Measurements from ENCODE around the gene SHQ1.
A peak's percentile ranks its signal among the peaks of the same experiment; 100 is the strongest.

SHQ1 gene

DNA sequence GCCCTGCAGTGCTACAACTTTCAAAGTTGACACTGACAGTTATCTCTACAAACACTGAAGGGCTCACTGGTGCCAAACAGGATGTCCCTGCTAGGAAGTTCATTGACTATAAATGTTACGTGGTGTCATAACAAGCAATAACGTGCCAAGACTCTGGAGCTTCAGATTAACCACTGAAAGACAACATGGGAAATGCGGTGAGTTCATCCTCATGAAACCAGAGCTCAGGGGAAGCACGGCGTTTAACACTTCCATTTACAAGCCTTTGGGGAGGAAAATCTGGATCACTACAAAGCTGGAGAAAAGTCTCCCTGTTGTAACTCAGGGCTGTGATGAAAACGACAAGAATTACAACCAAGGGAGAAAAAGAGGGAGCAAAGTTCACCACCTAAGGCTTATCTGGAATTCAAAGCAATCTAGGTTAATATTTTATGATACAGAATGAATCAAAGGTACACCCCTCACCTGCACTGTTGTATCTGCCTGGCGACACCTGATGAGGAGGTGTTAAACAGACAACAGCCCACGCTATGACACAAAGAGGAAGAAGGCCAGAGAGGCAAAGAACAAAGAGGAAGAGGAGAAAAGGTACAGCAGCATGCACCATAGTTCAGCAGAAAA is 27.0 kb downstream of the SHQ1 start:
- no peaks in the 10 kb centered on the region for H3K27me3 Mint-ChIP-seq
- no peak overlapping the region for H3K4me3 Mint-ChIP-seq
- peaks cover 27% of the 10 kb centered on the region for H3K4me1 Mint-ChIP-seq (ENCODE audit: low read depth)
- DNase-seq: no peak
- H3K27ac Mint-ChIP-seq: no peak overlapping the region
- H3K36me3 Mint-ChIP-seq (ENCODE audit: low read depth): peaks cover 39% of the 10 kb centered on the region
- H3K9me3 Mint-ChIP-seq: no peaks in the 10 kb centered on the region

- Mint-ChIP-seq H3K9me3 (no peaks in the 10 kb centered on the region), H3K27ac (no peak overlapping the region), H3K4me3 (no peak overlapping the region), H3K27me3 (no peaks in the 10 kb centered on the region), H3K36me3 (ENCODE audit: low read depth) (peaks cover 41% of the 10 kb centered on the region), H3K4me1 (ENCODE audit: low read depth) (peaks cover 30% of the 10 kb centered on the region)
- no peak for DNase-seq
Measured at GRCh38 chr3:72820415-72820814, 27.8 kb downstream of the SHQ1 start.

GRCh38 chr3:72818905-72819304 is 29.3 kb downstream of the SHQ1 start:
- DNase-seq: no peak
- H3K9me3 Mint-ChIP-seq: no peaks in the 10 kb centered on the region
- peaks cover 50% of the 10 kb centered on the region for H3K36me3 Mint-ChIP-seq (ENCODE audit: low read depth)
- H3K4me3 Mint-ChIP-seq: no peak overlapping the region
- peak overlapping the region; percentile 48 for H3K27ac Mint-ChIP-seq
- H3K4me1 Mint-ChIP-seq (ENCODE audit: low read depth): peaks cover 30% of the 10 kb centered on the region
- H3K27me3 Mint-ChIP-seq: no peaks in the 10 kb centered on the region

DNA sequence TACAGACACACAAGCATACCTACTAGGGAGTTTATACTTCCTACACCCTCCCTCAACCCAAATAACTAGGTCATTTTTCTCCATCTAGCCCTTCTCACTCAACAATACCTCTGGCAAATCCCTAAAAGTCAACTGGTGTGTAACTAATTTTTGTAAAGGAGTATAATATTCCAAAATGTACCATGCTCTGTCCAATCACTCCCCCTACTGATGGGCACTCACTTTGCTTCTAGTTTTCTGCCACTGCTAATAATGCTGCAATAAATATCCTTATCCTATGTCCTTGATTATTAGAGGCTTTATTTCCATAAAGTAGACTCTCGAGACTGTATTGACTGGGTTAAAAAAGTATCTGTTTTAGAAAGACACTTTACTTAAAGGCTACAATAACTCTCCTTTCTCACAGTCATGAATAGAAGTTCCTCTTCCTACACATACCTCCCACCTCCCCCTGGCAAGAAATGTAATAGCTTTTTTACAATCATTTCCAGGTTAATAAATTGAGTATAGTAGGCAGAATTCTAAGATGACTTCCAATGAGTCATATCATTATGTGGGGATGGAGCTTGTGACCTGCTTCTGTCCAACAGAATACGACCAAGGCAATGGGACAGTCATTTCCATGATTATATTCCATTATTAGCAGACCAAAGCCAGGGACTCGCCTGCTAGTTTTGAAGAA is 30.0 kb downstream of the SHQ1 start:
- H3K36me3 Mint-ChIP-seq (ENCODE audit: low read depth): peaks cover 51% of the 10 kb centered on the region
- no peaks in the 10 kb centered on the region for H3K27me3 Mint-ChIP-seq
- peak overlapping the region; percentile 48 for H3K27ac Mint-ChIP-seq
- H3K4me3 Mint-ChIP-seq: no peak overlapping the region
- no peaks in the 10 kb centered on the region for H3K9me3 Mint-ChIP-seq
- H3K4me1 Mint-ChIP-seq (ENCODE audit: low read depth): peaks cover 30% of the 10 kb centered on the region
- DNase-seq: no peak

DNA sequence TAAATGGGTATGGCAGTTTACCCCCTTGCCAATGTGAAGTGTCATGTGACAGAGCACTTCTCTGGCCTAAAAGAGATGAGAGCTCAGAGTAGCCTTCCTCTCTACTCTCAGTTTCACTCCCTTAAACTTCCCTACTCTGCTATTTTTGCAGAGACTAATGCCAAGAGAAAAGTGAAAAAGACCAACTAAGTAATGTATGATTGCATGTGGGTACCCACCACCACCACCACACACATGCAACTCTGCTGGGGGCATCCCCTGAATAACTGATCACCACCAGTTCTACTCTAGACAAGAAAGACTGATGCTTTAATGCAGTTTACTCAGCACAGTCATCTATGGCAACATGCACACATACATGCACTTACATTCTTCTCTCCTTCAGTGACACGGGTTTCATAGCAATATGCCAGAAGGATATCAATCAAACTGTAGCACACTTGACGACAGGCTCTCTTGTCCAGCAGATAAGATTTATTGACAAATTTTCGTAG is 31.3 kb downstream of the SHQ1 start:
- no peaks in the 10 kb centered on the region for H3K9me3 Mint-ChIP-seq
- H3K36me3 Mint-ChIP-seq (ENCODE audit: low read depth): peaks cover 61% of the 10 kb centered on the region
- DNase-seq: no peak
- H3K27ac Mint-ChIP-seq: peak overlapping the region; percentile 71
- H3K27me3 Mint-ChIP-seq: no peaks in the 10 kb centered on the region
- no peak overlapping the region for H3K4me3 Mint-ChIP-seq
- H3K4me1 Mint-ChIP-seq (ENCODE audit: low read depth): peaks cover 30% of the 10 kb centered on the region

DNA sequence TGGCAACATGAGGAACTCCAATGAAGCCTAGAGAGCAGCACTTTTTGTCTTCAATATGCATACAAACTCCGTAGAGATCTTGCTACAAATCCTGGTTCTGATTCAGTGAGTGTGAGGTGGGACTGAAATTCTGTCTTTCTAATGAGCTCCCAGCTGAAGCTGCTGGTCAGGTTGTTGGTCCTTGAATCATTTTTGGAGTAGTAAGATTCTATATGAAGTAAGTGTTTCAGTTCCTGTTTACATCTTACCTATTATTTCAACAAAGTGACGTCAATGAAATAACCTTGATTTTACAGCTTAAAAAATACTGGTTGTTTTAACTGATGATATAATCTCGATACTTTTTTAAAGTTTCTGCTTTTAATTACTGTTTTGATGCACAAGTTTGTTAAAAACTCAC is 33.9 kb downstream of the SHQ1 start:
- peaks cover 77% of the 10 kb centered on the region for H3K36me3 Mint-ChIP-seq (ENCODE audit: low read depth)
- H3K9me3 Mint-ChIP-seq: no peaks in the 10 kb centered on the region
- DNase-seq: no peak
- H3K4me3 Mint-ChIP-seq: no peak overlapping the region
- no peaks in the 10 kb centered on the region for H3K27me3 Mint-ChIP-seq
- H3K27ac Mint-ChIP-seq: no peak overlapping the region
- H3K4me1 Mint-ChIP-seq (ENCODE audit: low read depth): peaks cover 27% of the 10 kb centered on the region

DNA sequence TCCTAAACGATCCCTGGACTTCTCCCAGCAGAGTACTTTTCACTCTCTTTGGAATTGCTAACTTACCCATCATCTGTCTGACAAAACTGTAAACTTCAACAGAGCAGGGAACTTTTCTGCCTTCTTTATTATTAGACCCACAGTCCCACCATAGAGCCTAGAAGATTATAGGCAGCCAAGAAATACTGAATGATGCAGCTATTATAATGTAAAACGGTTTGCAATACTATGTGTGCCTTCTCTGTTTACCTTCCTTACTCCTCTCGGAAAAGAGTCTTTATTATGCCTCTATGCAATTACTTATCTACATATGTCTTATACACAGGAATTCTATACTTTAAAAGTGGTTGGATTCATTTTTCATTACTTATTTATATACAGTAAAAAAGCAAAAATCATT is 36.0 kb downstream of the SHQ1 start:
- no peak for DNase-seq
- Mint-ChIP-seq H3K9me3 (no peaks in the 10 kb centered on the region), H3K27ac (no peak overlapping the region), H3K27me3 (no peaks in the 10 kb centered on the region), H3K4me3 (no peak overlapping the region), H3K4me1 (ENCODE audit: low read depth) (peaks cover 9% of the 10 kb centered on the region), H3K36me3 (ENCODE audit: low read depth) (peaks cover 88% of the 10 kb centered on the region)

DNA sequence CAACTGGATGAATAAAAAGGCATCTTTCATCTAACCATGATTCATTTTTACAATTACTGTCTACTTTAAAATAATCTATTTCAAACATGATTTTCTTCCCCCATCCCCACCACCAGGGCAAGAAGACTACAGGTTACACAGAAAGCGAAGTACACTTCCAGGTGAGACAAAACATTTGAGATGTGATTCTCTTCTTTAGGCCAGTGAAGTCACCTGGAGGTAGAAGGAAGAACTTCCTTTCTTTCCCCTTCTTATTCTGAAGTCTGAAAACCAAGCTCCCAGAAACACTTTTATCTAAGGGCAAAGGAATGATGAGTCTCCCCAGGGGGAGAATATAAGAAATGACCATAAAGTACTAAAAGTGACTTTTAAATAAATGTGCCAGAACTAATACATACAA is 36.7 kb downstream of the SHQ1 start:
- H3K27me3 Mint-ChIP-seq: no peaks in the 10 kb centered on the region
- DNase-seq: no peak
- no peaks in the 10 kb centered on the region for H3K9me3 Mint-ChIP-seq
- no peak overlapping the region for H3K4me3 Mint-ChIP-seq
- no peak overlapping the region for H3K27ac Mint-ChIP-seq
- H3K36me3 Mint-ChIP-seq (ENCODE audit: low read depth): peaks cover 88% of the 10 kb centered on the region
- H3K4me1 Mint-ChIP-seq (ENCODE audit: low read depth): peaks cover 4% of the 10 kb centered on the region

- Mint-ChIP-seq H3K4me1 (ENCODE audit: low read depth) (no peaks in the 10 kb centered on the region), H3K9me3 (no peaks in the 10 kb centered on the region), H3K36me3 (ENCODE audit: low read depth) (peaks cover 89% of the 10 kb centered on the region), H3K4me3 (no peak overlapping the region), H3K27ac (no peak overlapping the region), H3K27me3 (no peaks in the 10 kb centered on the region)
- DNase-seq: no peak
Measured at GRCh38 chr3:72810659-72811434, 37.4 kb downstream of the SHQ1 start.

DNA sequence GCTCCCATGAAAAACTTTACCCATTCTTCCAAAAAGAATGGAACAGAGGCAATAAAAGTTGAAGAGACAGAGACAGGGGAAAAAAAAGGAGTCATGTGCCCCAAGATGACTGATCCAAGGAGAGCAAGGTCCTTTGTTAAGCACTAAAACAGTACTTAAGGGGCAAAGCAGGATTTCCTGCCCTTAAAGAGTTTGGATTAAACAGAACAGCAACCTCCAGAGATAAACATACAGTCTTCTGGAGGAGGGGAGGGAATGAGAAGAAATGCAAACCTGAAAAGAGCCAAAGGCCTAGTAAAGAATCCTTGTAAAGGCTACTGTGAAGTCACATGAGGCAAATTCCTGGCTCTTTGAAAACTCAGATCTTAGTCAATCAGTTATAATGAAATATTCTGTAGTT is 38.2 kb downstream of the SHQ1 start:
- Mint-ChIP-seq H3K4me3 (no peak overlapping the region), H3K9me3 (no peaks in the 10 kb centered on the region), H3K36me3 (ENCODE audit: low read depth) (peaks cover 83% of the 10 kb centered on the region), H3K4me1 (ENCODE audit: low read depth) (no peaks in the 10 kb centered on the region), H3K27me3 (no peaks in the 10 kb centered on the region), H3K27ac (no peak overlapping the region)
- no peak for DNase-seq

DNA sequence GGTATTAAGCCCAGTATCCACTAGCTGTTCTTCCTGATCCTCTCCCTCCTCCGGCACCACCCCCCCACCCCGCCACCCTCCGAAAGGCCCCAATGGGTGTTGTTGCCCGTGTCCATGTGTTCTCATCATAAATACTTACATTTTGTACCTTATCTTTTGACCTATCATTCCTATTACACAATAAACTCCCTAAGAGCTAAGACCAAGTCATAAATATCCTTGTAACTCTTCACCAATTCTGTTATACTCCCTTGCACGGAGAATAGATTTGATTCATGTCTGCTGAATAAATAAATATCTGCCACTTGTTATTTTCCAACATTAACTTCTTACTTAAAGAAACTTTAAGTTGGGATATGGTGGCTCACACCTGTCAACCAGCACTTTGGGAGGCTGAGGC is 43.9 kb downstream of the SHQ1 start:
- Mint-ChIP-seq H3K9me3 (no peaks in the 10 kb centered on the region), H3K4me1 (ENCODE audit: low read depth) (peaks cover 26% of the 10 kb centered on the region), H3K27ac (no peak overlapping the region), H3K36me3 (ENCODE audit: low read depth) (peaks cover 60% of the 10 kb centered on the region), H3K4me3 (no peak overlapping the region), H3K27me3 (no peaks in the 10 kb centered on the region)
- DNase-seq: no peak

DNA sequence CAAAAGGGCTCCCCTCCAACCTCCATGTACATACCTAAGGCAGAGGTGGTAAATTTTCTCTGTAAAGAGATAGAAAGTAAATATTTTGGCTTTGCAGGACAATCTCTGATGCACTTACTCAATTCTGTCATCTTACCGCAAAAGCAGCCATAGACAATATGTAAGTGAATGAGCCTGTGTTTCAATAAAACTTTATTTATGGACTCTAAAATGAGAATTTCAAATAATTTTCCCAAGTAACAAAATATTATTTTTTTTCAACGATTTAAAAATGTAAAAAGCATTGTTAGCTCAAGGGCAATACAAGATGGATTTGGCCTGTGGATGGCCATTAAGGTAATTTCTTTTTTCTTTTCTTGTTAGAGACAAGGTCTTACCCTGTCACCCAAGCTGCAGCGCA is 44.7 kb downstream of the SHQ1 start:
- Mint-ChIP-seq H3K27me3 (no peaks in the 10 kb centered on the region), H3K27ac (no peak overlapping the region), H3K9me3 (no peaks in the 10 kb centered on the region), H3K36me3 (ENCODE audit: low read depth) (peaks cover 60% of the 10 kb centered on the region), H3K4me3 (no peak overlapping the region), H3K4me1 (ENCODE audit: low read depth) (peaks cover 28% of the 10 kb centered on the region)
- no peak for DNase-seq

- Mint-ChIP-seq H3K27ac (no peak overlapping the region), H3K4me3 (no peak overlapping the region), H3K36me3 (ENCODE audit: low read depth) (peaks cover 58% of the 10 kb centered on the region), H3K27me3 (no peaks in the 10 kb centered on the region), H3K9me3 (no peaks in the 10 kb centered on the region), H3K4me1 (ENCODE audit: low read depth) (peaks cover 28% of the 10 kb centered on the region)
- no peak for DNase-seq
Measured at GRCh38 chr3:72802001-72802400, 46.2 kb downstream of the SHQ1 start.

- peaks cover 28% of the 10 kb centered on the region for H3K4me1 Mint-ChIP-seq (ENCODE audit: low read depth)
Measured at GRCh38 chr3:72800869-72801268, 47.4 kb downstream of the SHQ1 start.

More at GRCh38 chr3:72800869-72801268, 47.4 kb downstream of the SHQ1 start:
- no peaks in the 10 kb centered on the region for H3K27me3 Mint-ChIP-seq
- H3K27ac Mint-ChIP-seq: peak overlapping the region; percentile 31
- H3K36me3 Mint-ChIP-seq (ENCODE audit: low read depth): peaks cover 55% of the 10 kb centered on the region
- no peaks in the 10 kb centered on the region for H3K9me3 Mint-ChIP-seq
- no peak overlapping the region for H3K4me3 Mint-ChIP-seq
- DNase-seq: no peak

Data from activated T-cell treated with anti-CD3 and anti-CD28 coated beads, Interleukin-2, amount 50 U/mL, for 24 hours (primary cell).